Right cardiac atrium (tissue), 5 donors: ENCODE results near the gene CHST9. TPM values are rescaled to one million over a fixed set of nuclear protein-coding genes. Genes with fewer than 3 reads are reported as not detected.

Experiments
- ATAC-seq, 2 donors: fragments of 200-7000 bp; cut with Tn5 transposase; one replicate each; pipeline versions ENCODE4 v1.8.0 to v1.9.1; 2020; ENCODE audit warnings: moderate library complexity in 2 of 2, mild to moderate bottlenecking in 1 of 2
- DNase-seq, 3 donors: peaks; one replicate each; pipeline ENCODE4 v3.0.0-alpha.2; 2020
- H3K27ac ChIP-seq: one replicate; pipeline ENCODE4 v1.5.1; 2013; ENCODE audit warnings: mild to moderate bottlenecking, low read length, control low read depth, moderate library complexity
- H3K27me3 ChIP-seq: one replicate; pipeline ENCODE4 v1.6.1; 2013; ENCODE audit not compliant: control insufficient read depth, insufficient read depth
- H3K4me1 ChIP-seq: one replicate; pipeline ENCODE4 v1.6.1; 2013; ENCODE audit warnings: low read length; ENCODE audit not compliant: control insufficient read depth, insufficient read depth
- H3K4me3 ChIP-seq: one replicate; pipeline ENCODE4 v1.5.1; 2013; ENCODE audit warnings: low read length, control low read depth
- H3K9me3 ChIP-seq: one replicate; pipeline ENCODE4 v1.6.1; 2013; ENCODE audit warnings: low read length; ENCODE audit not compliant: control insufficient read depth
- WGBS: extraction: QIAGEN DNeasy Blood & Tissue Kit; methylation state at CpG from one replicate; pipeline ENCODE4 v1.1.7; 2013; 5-methylcytosine and 5-hydroxymethylcytosine counted together
- intact Hi-C, 4 donors: fragments of 100-400 bp; cut with DNase I; formaldehyde crosslinking; loops; one replicate each; pipeline versions ENCODE4 v1.11.0 to v1.14.0; 2022 to 2023
- polyA plus RNA-seq: library from polyadenylated mRNA; stranded (reverse); fragments of 200-250 nt; gene quantifications from one replicate; pipeline ENCODE4 v1.2.3, GENCODE V29; 2013
- total RNA-seq, 4 donors: library from RNA; stranded (reverse); fragmentation: NEBNext Ultra II Directional; extraction: Animal tissue kit (Norgen Biotek cat#: 25700); gene quantifications; one replicate each; pipeline ENCODE4 v1.2.1, GENCODE V29; 2021
- donor health status: healthy with polysubstance abuse.
- donor health status: DM: no; HTN: yes; CAD: no.
- donor health status: DM: no; HTN: no; CAD: no.
- donor health status: DM: no; HTN: yes; CAD: no; lungs with severe emphysema.
- donor health status: DM: yes; HTN: yes; CAD: no.

CHST9 gene
- total and polyA plus RNA-seq, 5 donors, result 0.21 to 1.3 (median 0.57) TPM

DNA sequence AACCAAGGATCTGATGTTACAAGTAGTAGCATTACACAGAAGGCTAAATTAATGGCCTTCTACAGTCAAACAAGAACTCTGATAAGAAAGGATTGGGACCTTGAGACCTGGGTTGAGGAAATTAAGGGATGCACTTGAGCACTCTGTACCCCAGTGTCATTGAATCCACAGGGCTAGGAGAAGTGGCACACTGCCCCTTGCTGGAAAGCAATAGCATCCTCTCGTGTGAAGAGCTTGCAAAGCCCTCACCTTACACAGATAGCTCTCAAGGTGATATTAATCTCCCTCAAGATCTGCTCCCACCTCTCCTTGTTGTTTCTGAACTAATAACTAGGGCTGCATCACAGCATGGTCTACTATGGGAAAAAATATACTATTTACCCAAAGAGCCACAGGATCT is 26.5 kb upstream of the CHST9 start:
- DNase-seq (no peak), ATAC-seq (no peak)
- H3K27ac ChIP-seq, result no peak overlapping the region
- no peaks in the 10 kb centered on the region for H3K4me1 ChIP-seq
- H3K27me3 ChIP-seq, result no peaks in the 10 kb centered on the region
- WGBS, result 43% methylated on average over 1 of the region's 1 CpG
- no peaks in the 10 kb centered on the region for H3K9me3 ChIP-seq
- H3K4me3 ChIP-seq, result no peak overlapping the region
- intact Hi-C loops, result no loop called here

DNA sequence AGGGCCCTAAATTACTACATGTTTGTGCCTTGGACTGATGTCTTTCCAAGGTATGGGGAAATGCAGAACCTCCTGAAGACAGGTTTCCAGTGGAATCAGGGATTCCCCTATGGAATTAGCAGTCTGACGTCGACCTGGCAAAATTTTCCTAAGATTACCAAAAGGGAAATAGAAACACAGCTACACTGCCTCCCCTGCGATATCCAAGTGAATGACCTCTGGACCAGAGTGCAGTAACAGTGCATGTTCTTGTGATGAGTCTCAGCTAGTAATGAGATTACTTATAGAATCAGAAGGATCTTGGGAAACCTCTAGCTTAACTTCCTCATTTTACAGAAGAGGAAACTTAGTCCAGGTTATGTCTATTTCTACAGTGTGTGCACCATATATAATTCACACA is 21.3 kb upstream of the CHST9 start:
- no peaks in the 10 kb centered on the region for H3K27me3 ChIP-seq
- no peaks in the 10 kb centered on the region for H3K4me1 ChIP-seq
- 65% methylated on average over 3 of the region's 3 CpGs for WGBS
- no peaks in the 10 kb centered on the region for H3K9me3 ChIP-seq
- intact Hi-C loops, result no loop called here
- ATAC-seq (no peak), DNase-seq (no peak)
- H3K27ac ChIP-seq, result no peak overlapping the region
- H3K4me3 ChIP-seq, result no peak overlapping the region

DNA sequence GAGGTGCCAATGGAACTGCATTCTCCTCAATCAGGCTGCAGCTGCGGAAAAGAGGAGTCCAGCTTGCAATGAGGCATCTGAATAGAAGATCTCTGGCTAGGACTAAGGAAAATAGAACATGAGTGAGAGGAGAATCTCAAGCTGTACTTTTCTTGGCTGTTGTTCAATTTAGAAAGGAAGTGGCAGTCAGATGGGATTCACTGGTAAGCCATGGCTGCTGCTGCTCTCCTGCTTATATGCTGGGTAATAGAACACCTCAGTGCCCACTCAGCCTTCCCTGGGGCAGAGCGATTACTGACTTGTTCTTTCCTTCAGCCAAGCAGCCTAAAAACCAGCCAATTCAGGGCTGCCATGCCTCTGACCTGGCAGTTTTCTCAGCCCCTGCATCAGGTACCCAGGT is 17.6 kb upstream of the CHST9 start:
- ATAC-seq, result no peak

DNA sequence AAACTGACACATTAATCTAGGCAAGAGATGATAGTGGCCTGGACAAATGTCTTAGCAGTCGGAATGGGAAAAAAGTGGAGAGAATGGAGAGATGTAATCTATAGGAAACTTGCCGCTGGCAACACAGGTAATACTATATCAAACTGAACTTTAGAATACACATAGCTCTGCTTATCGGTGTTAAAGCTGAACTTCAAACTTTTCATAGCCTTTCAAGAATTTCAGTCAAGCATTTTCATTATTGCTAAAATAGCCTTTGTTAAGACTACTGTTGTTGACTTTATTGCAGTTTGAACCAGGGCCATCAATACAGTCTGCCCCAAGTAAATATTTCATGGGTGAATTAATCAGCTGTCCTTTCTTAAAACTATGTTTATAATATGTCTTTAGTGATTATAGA is 12.9 kb upstream of the CHST9 start:
- H3K4me1 ChIP-seq, result no peaks in the 10 kb centered on the region
- H3K27ac ChIP-seq, result no peak overlapping the region
- no peaks in the 10 kb centered on the region for H3K9me3 ChIP-seq
- H3K27me3 ChIP-seq, result no peaks in the 10 kb centered on the region
- DNase-seq (no peak), ATAC-seq (no peak)
- 55% methylated on average over 3 of the region's 3 CpGs for WGBS
- H3K4me3 ChIP-seq, result no peak overlapping the region
- intact Hi-C loops, result no loop called here

More for the DNA sequence above, 17.6 kb upstream of the CHST9 start:
- intact Hi-C loops, result no loop called here
- DNase-seq, result no peak
- Histone ChIP-seq H3K27ac (no peak overlapping the region), H3K4me3 (no peak overlapping the region), H3K4me1 (no peaks in the 10 kb centered on the region), H3K9me3 (no peaks in the 10 kb centered on the region), H3K27me3 (no peaks in the 10 kb centered on the region)
- WGBS, result 73% methylated on average over 2 of the region's 2 CpGs

DNA sequence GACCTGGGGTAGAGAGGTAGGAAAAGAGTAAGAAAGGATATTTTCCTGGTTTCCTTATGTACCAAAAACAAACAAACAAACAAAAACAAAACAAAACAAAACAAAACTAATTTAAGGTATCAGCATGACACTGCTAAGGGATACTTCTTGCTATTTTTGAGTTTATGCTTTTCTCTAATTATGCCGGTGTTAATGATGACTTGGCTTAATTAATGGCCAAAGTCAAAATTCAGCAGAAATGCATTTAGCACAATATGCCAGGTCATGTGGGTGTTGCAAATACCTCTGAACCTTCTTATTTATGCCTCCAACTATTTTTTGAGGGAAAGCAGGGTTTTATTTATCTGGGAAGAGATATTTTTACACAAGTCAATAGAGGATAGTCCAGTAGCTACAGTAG is 3.2 kb upstream of the CHST9 start:
- no peaks in the 10 kb centered on the region for H3K27me3 ChIP-seq
- H3K4me3 ChIP-seq, result no peak overlapping the region
- no peak overlapping the region for H3K27ac ChIP-seq
- intact Hi-C loops, result no loop called here
- DNase-seq (no peak), ATAC-seq (no peak)
- no peaks in the 10 kb centered on the region for H3K4me1 ChIP-seq
- WGBS, result 95% methylated on average over 1 of the region's 1 CpG
- H3K9me3 ChIP-seq, result no peaks in the 10 kb centered on the region

DNA sequence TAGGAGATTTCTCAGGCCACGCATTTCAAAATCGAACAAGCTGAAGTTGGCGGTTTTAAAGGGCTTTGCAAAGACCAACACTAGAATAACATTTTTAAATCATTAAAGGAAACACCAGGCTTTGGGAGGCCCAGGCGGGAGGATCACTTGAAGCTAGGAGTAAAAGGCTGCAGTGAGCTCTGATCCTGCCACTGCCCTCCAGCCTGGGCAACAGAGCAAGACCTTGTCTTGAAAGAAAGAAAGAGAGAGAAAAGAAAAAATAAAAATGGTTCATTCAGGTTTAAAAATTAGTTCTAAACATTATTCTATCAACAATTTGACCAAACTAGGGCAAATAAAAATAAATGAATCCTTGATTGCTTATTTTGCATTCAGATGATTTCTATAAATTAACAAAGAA is 789 bp upstream of the CHST9 start:
- no peaks in the 10 kb centered on the region for H3K9me3 ChIP-seq
- DNase-seq (no peak), ATAC-seq (no peak)
- H3K27ac ChIP-seq, result no peak overlapping the region
- no peaks in the 10 kb centered on the region for H3K4me1 ChIP-seq
- intact Hi-C loops, result no loop called here
- H3K4me3 ChIP-seq, result no peak overlapping the region
- H3K27me3 ChIP-seq, result no peaks in the 10 kb centered on the region
- WGBS, result 81% methylated on average over 4 of the region's 4 CpGs

DNA sequence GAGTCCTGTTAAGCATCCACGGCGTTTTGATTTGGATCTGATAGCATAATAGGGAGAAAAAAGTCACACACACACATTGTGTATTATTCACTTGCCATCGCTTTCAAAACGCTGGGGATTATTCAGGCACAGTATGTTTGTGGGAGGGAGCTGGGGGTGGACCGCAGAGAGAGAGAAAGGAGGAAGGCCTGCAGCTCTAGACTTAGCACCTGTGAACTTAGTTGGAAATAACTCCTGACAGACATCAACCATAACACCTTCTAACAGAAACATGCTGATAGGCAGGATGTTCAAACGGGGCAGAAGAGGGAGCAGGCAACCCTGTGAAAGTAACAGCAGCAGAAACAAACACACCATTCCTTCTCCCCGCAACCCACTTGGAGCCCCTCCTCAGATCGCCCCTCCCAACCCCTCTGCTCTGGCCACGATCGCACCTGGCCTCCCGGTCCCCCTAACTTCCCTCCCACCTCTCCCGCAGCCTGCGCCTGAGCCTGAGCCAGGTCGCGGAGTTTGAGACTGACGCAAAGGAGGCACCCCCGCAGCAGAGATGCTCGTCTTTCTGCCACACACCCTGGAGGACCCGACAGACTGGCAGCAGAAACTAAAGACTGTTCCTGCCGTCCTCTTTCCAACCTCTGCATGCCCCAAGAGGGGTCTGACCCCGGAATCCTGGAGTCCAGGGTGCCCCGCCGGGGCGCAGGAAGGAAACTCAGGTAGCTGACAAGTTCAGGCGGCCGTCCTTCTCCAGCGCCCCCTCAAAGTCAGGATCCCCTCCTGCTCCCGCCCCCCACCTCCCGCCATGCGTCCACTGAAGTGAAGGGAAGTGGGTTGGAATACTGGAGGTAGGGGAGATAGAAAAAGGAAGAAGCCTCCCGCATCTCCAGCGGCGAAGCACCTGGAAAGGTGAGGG is 738 bp downstream of the CHST9 start:
- H3K9me3 ChIP-seq, result no peaks in the 10 kb centered on the region
- peak overlapping the region; percentile 67 for H3K4me3 ChIP-seq
- H3K27ac ChIP-seq, result no peak overlapping the region
- ATAC-seq, result peak in 1 of 2 donors; percentile 37
- no peaks in the 10 kb centered on the region for H3K4me1 ChIP-seq
- no peaks in the 10 kb centered on the region for H3K27me3 ChIP-seq
- 6% methylated on average over 33 of the region's 33 CpGs for WGBS
- peak in 1 of 3 donors; percentile 38 for DNase-seq
- intact Hi-C loops, result no loop called here

DNA sequence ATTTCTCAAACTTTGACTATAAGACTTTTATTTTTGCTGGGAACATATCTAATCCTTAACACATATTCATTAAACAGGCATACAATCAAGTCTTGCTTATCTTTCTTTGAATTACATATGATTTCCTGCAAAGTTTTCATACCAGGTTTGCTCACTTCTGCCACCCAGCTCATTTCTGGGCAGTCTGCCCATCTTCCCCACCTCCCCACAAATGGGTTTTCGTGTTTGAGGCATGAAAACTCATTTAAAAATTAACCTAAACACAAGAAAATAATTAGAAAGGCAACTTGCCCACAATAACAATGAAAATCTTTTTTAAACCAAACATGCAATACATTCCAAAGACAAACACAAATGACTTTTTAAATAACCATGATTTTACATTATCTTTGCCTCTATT is 3.4 kb downstream of the CHST9 start:
- 55% methylated on average over 1 of the region's 1 CpG for WGBS
- no peak overlapping the region for H3K4me3 ChIP-seq
- no peaks in the 10 kb centered on the region for H3K4me1 ChIP-seq
- DNase-seq, result no peak
- no peak overlapping the region for H3K27ac ChIP-seq
- no peaks in the 10 kb centered on the region for H3K9me3 ChIP-seq
- no peaks in the 10 kb centered on the region for H3K27me3 ChIP-seq
- ATAC-seq, result no peak
- intact Hi-C loops, result no loop called here

DNA sequence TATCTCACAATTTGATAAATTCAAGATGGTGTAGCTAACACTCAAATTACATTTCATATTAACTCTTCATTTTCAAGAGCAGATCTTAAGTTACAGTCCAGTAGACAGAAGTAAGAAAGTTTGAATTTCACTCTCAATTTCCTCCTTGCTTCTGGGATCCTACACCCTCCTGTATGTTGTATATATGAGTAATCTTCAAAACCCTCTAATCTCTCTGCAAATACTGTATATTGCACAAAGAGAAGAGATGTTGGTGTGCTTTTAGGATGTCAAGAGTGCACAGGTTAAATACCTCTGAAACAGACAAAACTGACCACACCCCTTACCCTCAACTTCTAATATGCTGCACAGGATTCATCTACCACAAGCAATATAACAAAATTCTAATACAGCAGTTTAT is 6.7 kb downstream of the CHST9 start:
- no peak for DNase-seq
- ATAC-seq, result no peak
- H3K27ac ChIP-seq, result no peak overlapping the region
- H3K4me3 ChIP-seq, result no peak overlapping the region
- H3K4me1 ChIP-seq, result no peaks in the 10 kb centered on the region
- no peaks in the 10 kb centered on the region for H3K9me3 ChIP-seq
- intact Hi-C loops, result no loop called here
- no peaks in the 10 kb centered on the region for H3K27me3 ChIP-seq

DNA sequence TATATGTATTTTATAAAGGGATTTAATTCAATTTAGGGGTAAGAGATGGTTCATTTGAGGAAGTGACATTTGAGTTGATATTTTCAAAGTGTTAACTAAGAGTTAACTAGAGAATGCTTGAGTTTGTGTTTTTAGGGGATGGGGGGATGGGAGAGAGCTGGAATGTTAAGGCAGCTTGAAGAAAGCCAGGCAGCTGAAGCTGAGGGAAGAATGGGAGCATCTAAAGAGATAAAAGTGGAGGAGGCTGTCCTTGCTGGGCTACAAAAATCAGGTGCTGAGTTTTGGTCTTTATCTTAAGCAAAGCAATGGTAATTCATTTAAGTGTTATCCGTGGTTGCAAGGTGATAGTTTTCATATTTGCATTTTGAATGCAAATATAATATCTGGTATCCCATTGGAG is 9.2 kb downstream of the CHST9 start:
- DNase-seq (no peak), ATAC-seq (no peak)
- Histone ChIP-seq H3K4me1 (no peaks in the 10 kb centered on the region), H3K9me3 (no peaks in the 10 kb centered on the region), H3K27ac (no peak overlapping the region), H3K4me3 (no peak overlapping the region), H3K27me3 (no peaks in the 10 kb centered on the region)
- 5% methylated on average over 1 of the region's 1 CpG for WGBS
- intact Hi-C loops, result no loop called here

DNA sequence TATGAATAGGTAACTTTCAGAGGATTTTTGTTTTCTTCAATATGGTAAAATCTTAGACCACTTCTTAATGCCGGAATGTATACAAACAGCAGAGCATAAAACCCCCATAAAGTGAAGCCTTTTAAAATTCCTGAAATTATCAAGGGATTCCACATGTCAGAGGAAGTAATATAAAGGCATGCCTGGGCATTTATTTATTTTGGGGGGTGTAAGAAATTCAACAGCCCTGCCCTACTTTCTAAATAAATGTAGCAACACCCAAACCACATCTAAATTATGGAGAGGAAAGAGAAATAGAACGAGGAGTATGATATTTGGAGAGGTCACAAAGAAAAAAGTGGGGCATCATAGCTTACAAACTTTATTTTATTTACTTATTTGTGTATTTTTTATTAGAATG is 9.9 kb downstream of the CHST9 start:
- no peak for DNase-seq

DNA sequence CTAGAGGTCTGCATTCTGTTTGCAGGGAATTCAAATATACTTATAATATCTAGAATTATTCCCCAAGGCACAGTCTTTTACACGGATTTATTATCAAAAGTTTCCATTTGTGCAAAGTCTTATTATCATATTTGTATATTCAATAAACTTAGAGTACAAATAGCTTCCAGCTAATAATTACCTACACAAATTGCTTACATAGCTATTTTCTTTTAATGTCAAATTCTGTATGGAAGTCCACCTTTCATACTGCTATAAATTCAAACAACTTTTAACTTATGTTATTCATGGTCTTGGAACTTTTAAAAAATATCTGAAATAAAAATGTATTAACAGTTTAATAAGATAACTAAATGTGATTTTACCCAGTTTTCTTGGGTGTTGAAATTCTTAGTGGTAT is 13.1 kb downstream of the CHST9 start:
- 45% methylated on average over 1 of the region's 1 CpG for WGBS
- Histone ChIP-seq H3K4me3 (no peak overlapping the region), H3K9me3 (no peaks in the 10 kb centered on the region), H3K27me3 (no peaks in the 10 kb centered on the region), H3K27ac (no peak overlapping the region), H3K4me1 (no peaks in the 10 kb centered on the region)
- intact Hi-C loops, result no loop called here
- DNase-seq, result no peak
- no peak for ATAC-seq

More for the DNA sequence above, 9.9 kb downstream of the CHST9 start:
- no peaks in the 10 kb centered on the region for H3K27me3 ChIP-seq
- H3K4me3 ChIP-seq, result no peak overlapping the region
- H3K4me1 ChIP-seq, result no peaks in the 10 kb centered on the region
- 66% methylated on average over 2 of the region's 2 CpGs for WGBS
- no peaks in the 10 kb centered on the region for H3K9me3 ChIP-seq
- intact Hi-C loops, result no loop called here
- H3K27ac ChIP-seq, result no peak overlapping the region
- ATAC-seq, result no peak
